ENCODE measurements around the gene DTX3L. TPM values are rescaled to one million over a fixed set of nuclear protein-coding genes. Genes with fewer than 3 reads are reported as not detected.
A peak's percentile ranks its signal among the peaks of the same experiment; 100 is the strongest.

DTX3L gene
- total RNA-seq (2014; rRNA removed; shearing (Covaris generic)), result 13.7 and 14.7 TPM in 2 replicates

GRCh38 chr3:122564155-122564912, at the start of gene DTX3L, which contains the start of gene PARP9:
Gene DTX3L, plus strand, starts transcription at chr3:122564338. Its CDS starts 89 bp downstream, at chr3:122564427.
Gene PARP9, minus strand, starts transcription at chr3:122564300. Its CDS starts 4,680 bp downstream, at chr3:122559620.
- peak; percentile 92 for DNase-seq (ENCODE audit: low read depth)

- no peak for DNase-seq (ENCODE audit: low read depth)
Measured at GRCh38 chr3:122515020-122515468, 49.1 kb upstream of the DTX3L start.

GRCh38 chr3:122515870-122516269, 48.3 kb upstream of the DTX3L start:
- DNase-seq (ENCODE audit: low read depth), result no peak

- DNase-seq (ENCODE audit: low read depth), result no peak
Measured at GRCh38 chr3:122516846-122517360, 47.2 kb upstream of the DTX3L start.

GRCh38 chr3:122519693-122520092, 44.4 kb upstream of the DTX3L start:
- no peak for DNase-seq (ENCODE audit: low read depth)

- DNase-seq (ENCODE audit: low read depth), result no peak
Measured at GRCh38 chr3:122520861-122521260, 43.3 kb upstream of the DTX3L start.

- no peak for DNase-seq (ENCODE audit: low read depth)
Measured at GRCh38 chr3:122523317-122523716, 40.8 kb upstream of the DTX3L start.

GRCh38 chr3:122530164-122530563, 34.0 kb upstream of the DTX3L start:
- DNase-seq (ENCODE audit: low read depth), result no peak

GRCh38 chr3:122533480-122533879, 30.7 kb upstream of the DTX3L start:
- no peak for DNase-seq (ENCODE audit: low read depth)

- DNase-seq (ENCODE audit: low read depth), result peak; percentile 89
Measured at GRCh38 chr3:122533931-122534334, 30.2 kb upstream of the DTX3L start.

GRCh38 chr3:122535964-122536631, 28.0 kb upstream of the DTX3L start:
- no peak for DNase-seq (ENCODE audit: low read depth)

- no peak for DNase-seq (ENCODE audit: low read depth)
Measured at GRCh38 chr3:122536632-122537001, 27.5 kb upstream of the DTX3L start.

GRCh38 chr3:122538956-122539490, 25.1 kb upstream of the DTX3L start:
- no peak for DNase-seq (ENCODE audit: low read depth)

- no peak for DNase-seq (ENCODE audit: low read depth)
Measured at GRCh38 chr3:122546151-122546550, 18.0 kb upstream of the DTX3L start.

GRCh38 chr3:122548076-122548475, 16.1 kb upstream of the DTX3L start:
- DNase-seq (ENCODE audit: low read depth), result no peak

GRCh38 chr3:122548619-122549018, 15.5 kb upstream of the DTX3L start:
- no peak for DNase-seq (ENCODE audit: low read depth)

- no peak for DNase-seq (ENCODE audit: low read depth)
Measured at GRCh38 chr3:122553171-122553570, 11.0 kb upstream of the DTX3L start.

GRCh38 chr3:122555275-122556071, 8.7 kb upstream of the DTX3L start:
- DNase-seq (ENCODE audit: low read depth), result no peak

- no peak for DNase-seq (ENCODE audit: low read depth)
Measured at GRCh38 chr3:122557356-122557755, 6.8 kb upstream of the DTX3L start.

GRCh38 chr3:122558605-122559004, 5.5 kb upstream of the DTX3L start:
- DNase-seq (ENCODE audit: low read depth), result no peak

GRCh38 chr3:122559906-122560305, 4.2 kb upstream of the DTX3L start:
- DNase-seq (ENCODE audit: low read depth), result no peak

GRCh38 chr3:122560680-122561079, 3.5 kb upstream of the DTX3L start:
- DNase-seq (ENCODE audit: low read depth), result peak; percentile 39

All from Daoy (cell line).